WTC11 (cell line): Measurements from ENCODE around the gene NLRP4. TPM values are rescaled to one million over a fixed set of nuclear protein-coding genes. Genes with fewer than 3 reads are reported as not detected.

Experiments used
- ATAC-seq: fragments of 200-7000 bp; cut with Tn5 transposase; 2 replicates; pipeline ENCODE4 v1.10.0; 2021; ENCODE audit warnings: mild to moderate bottlenecking, moderate library complexity
- CTCF ChIA-PET: fragments of 300-600 bp; sonication (Branson Sonifier 250); formaldehyde crosslinking; loops from one replicate; lab custom pipeline; 2021; ENCODE audit warnings: antibody characterized with exemption; lab: Charles Lee
- POLR2A ChIA-PET: fragments of 350-600 bp; sonication (Branson Sonifier 250); formaldehyde crosslinking; loops from one replicate; lab custom pipeline; 2021; ENCODE audit warnings: antibody characterized with exemption; lab: Charles Lee
- DNase-seq: peaks from one replicate; pipeline ENCODE4 v3.0.0; 2021; ENCODE audit warnings: low spot score
- H3K27ac Mint-ChIP-seq: 2 replicates; pipeline ENCODE4 v1.8.0; 2021; ENCODE audit warnings: mixed read lengths
- H3K27me3 Mint-ChIP-seq: 2 replicates; pipeline ENCODE4 v1.8.0; 2021; ENCODE audit warnings: low read depth, mild to moderate bottlenecking, moderate library complexity, mixed read lengths
- H3K36me3 Mint-ChIP-seq: 2 replicates; pipeline ENCODE4 v1.8.0; 2021; ENCODE audit warnings: mixed read lengths
- H3K4me1 Mint-ChIP-seq: 2 replicates; pipeline ENCODE4 v1.8.0; 2022; ENCODE audit warnings: mixed read lengths
- H3K4me3 Mint-ChIP-seq: 2 replicates; pipeline ENCODE4 v1.8.0; 2021; ENCODE audit warnings: mild to moderate bottlenecking, moderate library complexity, mixed read lengths
- H3K9me3 Mint-ChIP-seq: 2 replicates; pipeline ENCODE4 v1.8.0; 2021; ENCODE audit warnings: mixed read lengths
- ATF1 ChIP-seq: sonication (generic); formaldehyde crosslinking; IDR thresholded peaks from 2 replicates; pipeline ENCODE4 v1.8.1; 2023; ENCODE audit warnings: mild to moderate bottlenecking, moderate library complexity, missing genetic modification reagents
- CREB1 ChIP-seq: sonication (generic); formaldehyde crosslinking; IDR thresholded peaks from 2 replicates; pipeline ENCODE4 v1.8.0; 2023; ENCODE audit warnings: mild to moderate bottlenecking, missing genetic modification reagents
- GABPB1 ChIP-seq: sonication (generic); formaldehyde crosslinking; IDR thresholded peaks from 2 replicates; pipeline ENCODE4 v1.8.1; 2023; ENCODE audit warnings: mild to moderate bottlenecking, missing genetic modification reagents
- GRHL2 ChIP-seq: fragments of 250-450 bp; sonication (Bioruptor Pico); IDR thresholded peaks from 2 replicates; pipeline ENCODE4 v1.8.0; 2022; ENCODE audit warnings: mild to moderate bottlenecking, moderate library complexity; ENCODE audit not compliant: insufficient replicate concordance, severe bottlenecking
- NFATC4 ChIP-seq: fragments of 250-450 bp; sonication (Bioruptor Pico); IDR thresholded peaks from 2 replicates; pipeline ENCODE4 v1.9.0; 2021; ENCODE audit warnings: mild to moderate bottlenecking
- NFE2L1 ChIP-seq: sonication (generic); formaldehyde crosslinking; IDR thresholded peaks from 2 replicates; pipeline ENCODE4 v1.8.1; 2023; ENCODE audit warnings: missing genetic modification reagents
- NFYB ChIP-seq: sonication (generic); formaldehyde crosslinking; conservative IDR thresholded peaks from 2 replicates; pipeline ENCODE4 v1.8.0; 2022; ENCODE audit warnings: low read depth, missing genetic modification reagents
- NR1H2 ChIP-seq: sonication (generic); formaldehyde crosslinking; IDR thresholded peaks from 2 replicates; pipeline ENCODE4 v1.9.0; 2021; ENCODE audit warnings: mild to moderate bottlenecking, moderate library complexity, missing genetic modification reagents
- SP1 ChIP-seq: sonication (generic); formaldehyde crosslinking; conservative IDR thresholded peaks from 2 replicates; pipeline ENCODE4 v1.8.1; 2022; ENCODE audit warnings: missing genetic modification reagents
- TEAD4 ChIP-seq: sonication (generic); formaldehyde crosslinking; IDR thresholded peaks from 2 replicates; pipeline ENCODE4 v1.8.0; 2022; ENCODE audit warnings: mild to moderate bottlenecking, missing genetic modification reagents
- ZNF121 ChIP-seq: sonication (generic); formaldehyde crosslinking; IDR thresholded peaks from 2 replicates; pipeline ENCODE4 v1.8.0; 2023; ENCODE audit warnings: missing genetic modification reagents
- ZNF423 ChIP-seq: fragments of 250-450 bp; sonication (Bioruptor Pico); IDR thresholded peaks from 2 replicates; pipeline ENCODE4 v2.1.2; 2022; ENCODE audit warnings: mild to moderate bottlenecking, moderate library complexity
- total RNA-seq: library from RNA; stranded (reverse); gene quantifications from 3 replicates; pipeline ENCODE4 v1.2.3, GENCODE V29; 2021
- TF ChIP-seq, protein P1 (sequence below): sonication (generic); formaldehyde crosslinking; conservative IDR thresholded peaks from 2 replicates; pipeline ENCODE4 v1.8.1; 2023; ENCODE audit warnings: mild to moderate bottlenecking, low read depth, missing genetic modification reagents, moderate library complexity
- TF ChIP-seq, protein P2 (sequence below): sonication (generic); formaldehyde crosslinking; IDR thresholded peaks from 2 replicates; pipeline ENCODE4 v1.8.1; 2023; ENCODE audit warnings: mild to moderate bottlenecking, missing genetic modification reagents, moderate library complexity
- TF ChIP-seq, protein P3 (sequence below): sonication (generic); formaldehyde crosslinking; IDR thresholded peaks from 2 replicates; pipeline ENCODE4 v1.8.1; 2022; ENCODE audit warnings: mild to moderate bottlenecking, missing genetic modification reagents, moderate library complexity, borderline replicate concordance
- TF ChIP-seq, protein P4 (sequence below): sonication (generic); formaldehyde crosslinking; IDR thresholded peaks from 2 replicates; pipeline ENCODE4 v1.8.1; 2022; ENCODE audit warnings: mild to moderate bottlenecking, moderate library complexity, missing genetic modification reagents
- TF ChIP-seq, protein P5 (sequence below): fragments of 250-450 bp; sonication (Bioruptor Pico); IDR thresholded peaks from 2 replicates; pipeline ENCODE4 v1.9.0; 2021; ENCODE audit warnings: mild to moderate bottlenecking
- TF ChIP-seq, protein P6 (sequence below): sonication (generic); formaldehyde crosslinking; IDR thresholded peaks from 2 replicates; pipeline ENCODE4 v1.8.1; 2022; ENCODE audit warnings: low read depth, mild to moderate bottlenecking, moderate library complexity, missing genetic modification reagents, borderline replicate concordance
- TF ChIP-seq, protein P7 (sequence below): fragments of 200-600 bp; IDR thresholded peaks from 2 replicates; pipeline ENCODE4 v1.8.0; 2022; ENCODE audit warnings: antibody characterized with exemption
- TF ChIP-seq, protein P8 (sequence below): fragments of 250-450 bp; sonication (Bioruptor Pico); IDR thresholded peaks from 2 replicates; pipeline ENCODE4 v1.9.0; 2021; ENCODE audit warnings: mild to moderate bottlenecking, borderline replicate concordance

NLRP4 gene
- total RNA-seq, 1 experiment from 2014 or later, result not detected

DNA sequence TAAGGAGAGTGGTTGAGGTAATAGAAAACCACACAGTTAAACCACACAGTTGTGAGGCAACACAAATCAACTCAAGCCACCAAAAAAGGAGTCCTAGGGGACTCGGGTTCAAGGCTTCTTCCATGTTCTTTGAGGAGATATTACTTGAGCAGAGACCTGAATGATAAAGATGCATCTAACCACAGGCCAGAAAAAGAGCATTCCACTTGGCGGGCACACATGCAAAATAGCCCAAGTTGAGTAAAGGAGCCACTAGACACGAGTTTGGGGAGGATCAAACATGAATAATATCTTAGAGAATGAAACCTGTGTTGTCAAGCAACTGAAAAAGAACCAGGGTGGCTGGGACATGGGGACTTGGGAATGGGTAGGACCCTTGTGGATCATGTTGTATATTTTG, 30.2 kb downstream of the NLRP4 start:
- Mint-ChIP-seq H3K27ac (no peak overlapping the region), H3K9me3 (peaks cover 90% of the 10 kb centered on the region), H3K4me1 (no peaks in the 10 kb centered on the region), H3K4me3 (no peak overlapping the region), H3K27me3 (peaks cover 15% of the 10 kb centered on the region)
- ChIA-PET CTCF (no interaction called here), POLR2A (no interaction called here)
- DNase-seq, result no peak
- no peak for TF ChIP-seq GRHL2
- TF ChIP-seq, protein P1, sequence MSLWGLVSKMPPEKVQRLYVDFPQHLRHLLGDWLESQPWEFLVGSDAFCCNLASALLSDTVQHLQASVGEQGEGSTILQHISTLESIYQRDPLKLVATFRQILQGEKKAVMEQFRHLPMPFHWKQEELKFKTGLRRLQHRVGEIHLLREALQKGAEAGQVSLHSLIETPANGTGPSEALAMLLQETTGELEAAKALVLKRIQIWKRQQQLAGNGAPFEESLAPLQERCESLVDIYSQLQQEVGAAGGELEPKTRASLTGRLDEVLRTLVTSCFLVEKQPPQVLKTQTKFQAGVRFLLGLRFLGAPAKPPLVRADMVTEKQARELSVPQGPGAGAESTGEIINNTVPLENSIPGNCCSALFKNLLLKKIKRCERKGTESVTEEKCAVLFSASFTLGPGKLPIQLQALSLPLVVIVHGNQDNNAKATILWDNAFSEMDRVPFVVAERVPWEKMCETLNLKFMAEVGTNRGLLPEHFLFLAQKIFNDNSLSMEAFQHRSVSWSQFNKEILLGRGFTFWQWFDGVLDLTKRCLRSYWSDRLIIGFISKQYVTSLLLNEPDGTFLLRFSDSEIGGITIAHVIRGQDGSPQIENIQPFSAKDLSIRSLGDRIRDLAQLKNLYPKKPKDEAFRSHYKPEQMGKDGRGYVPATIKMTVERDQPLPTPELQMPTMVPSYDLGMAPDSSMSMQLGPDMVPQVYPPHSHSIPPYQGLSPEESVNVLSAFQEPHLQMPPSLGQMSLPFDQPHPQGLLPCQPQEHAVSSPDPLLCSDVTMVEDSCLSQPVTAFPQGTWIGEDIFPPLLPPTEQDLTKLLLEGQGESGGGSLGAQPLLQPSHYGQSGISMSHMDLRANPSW (CRISPR knock-in tag), result no peak
- no peak for TF ChIP-seq NR1H2
- TF ChIP-seq, protein P2, sequence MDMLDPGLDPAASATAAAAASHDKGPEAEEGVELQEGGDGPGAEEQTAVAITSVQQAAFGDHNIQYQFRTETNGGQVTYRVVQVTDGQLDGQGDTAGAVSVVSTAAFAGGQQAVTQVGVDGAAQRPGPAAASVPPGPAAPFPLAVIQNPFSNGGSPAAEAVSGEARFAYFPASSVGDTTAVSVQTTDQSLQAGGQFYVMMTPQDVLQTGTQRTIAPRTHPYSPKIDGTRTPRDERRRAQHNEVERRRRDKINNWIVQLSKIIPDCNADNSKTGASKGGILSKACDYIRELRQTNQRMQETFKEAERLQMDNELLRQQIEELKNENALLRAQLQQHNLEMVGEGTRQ (CRISPR knock-in tag), result no peak
- TF ChIP-seq, protein P3, sequence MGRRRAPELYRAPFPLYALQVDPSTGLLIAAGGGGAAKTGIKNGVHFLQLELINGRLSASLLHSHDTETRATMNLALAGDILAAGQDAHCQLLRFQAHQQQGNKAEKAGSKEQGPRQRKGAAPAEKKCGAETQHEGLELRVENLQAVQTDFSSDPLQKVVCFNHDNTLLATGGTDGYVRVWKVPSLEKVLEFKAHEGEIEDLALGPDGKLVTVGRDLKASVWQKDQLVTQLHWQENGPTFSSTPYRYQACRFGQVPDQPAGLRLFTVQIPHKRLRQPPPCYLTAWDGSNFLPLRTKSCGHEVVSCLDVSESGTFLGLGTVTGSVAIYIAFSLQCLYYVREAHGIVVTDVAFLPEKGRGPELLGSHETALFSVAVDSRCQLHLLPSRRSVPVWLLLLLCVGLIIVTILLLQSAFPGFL (CRISPR knock-in tag), result no peak
- TF ChIP-seq, all 79 proteins: peak for 0
- H3K36me3 Mint-ChIP-seq, result peaks cover 71% of the 10 kb centered on the region
- no peak for ATAC-seq

DNA sequence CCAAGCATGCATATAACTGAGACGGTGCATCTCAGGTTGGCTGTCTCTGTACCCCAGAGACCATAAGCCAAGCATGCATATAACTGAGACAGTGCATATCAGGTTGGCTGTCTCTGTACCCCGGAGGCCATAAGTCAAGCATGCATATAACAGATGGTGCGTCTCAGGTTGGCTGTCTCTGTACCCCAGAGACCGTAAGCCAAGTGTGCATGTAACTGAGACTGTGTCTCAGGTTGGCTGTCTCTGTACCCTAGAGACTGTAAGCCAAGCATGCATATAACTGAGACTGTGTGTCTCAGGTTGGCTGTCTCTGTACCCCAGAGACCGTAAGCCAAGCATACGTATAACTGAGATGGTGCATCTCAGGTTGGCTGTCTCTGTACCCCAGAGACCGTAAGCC, 30.8 kb downstream of the NLRP4 start:
- no peak for ATAC-seq
- Mint-ChIP-seq H3K27ac (no peak overlapping the region), H3K36me3 (peaks cover 66% of the 10 kb centered on the region), H3K9me3 (peaks cover 88% of the 10 kb centered on the region), H3K4me1 (no peaks in the 10 kb centered on the region), H3K27me3 (peaks cover 15% of the 10 kb centered on the region), H3K4me3 (no peak overlapping the region)
- no peak for TF ChIP-seq TEAD4 (CRISPR knock-in tag)
- no peak for TF ChIP-seq SP1 (CRISPR knock-in tag)
- TF ChIP-seq, protein P4, sequence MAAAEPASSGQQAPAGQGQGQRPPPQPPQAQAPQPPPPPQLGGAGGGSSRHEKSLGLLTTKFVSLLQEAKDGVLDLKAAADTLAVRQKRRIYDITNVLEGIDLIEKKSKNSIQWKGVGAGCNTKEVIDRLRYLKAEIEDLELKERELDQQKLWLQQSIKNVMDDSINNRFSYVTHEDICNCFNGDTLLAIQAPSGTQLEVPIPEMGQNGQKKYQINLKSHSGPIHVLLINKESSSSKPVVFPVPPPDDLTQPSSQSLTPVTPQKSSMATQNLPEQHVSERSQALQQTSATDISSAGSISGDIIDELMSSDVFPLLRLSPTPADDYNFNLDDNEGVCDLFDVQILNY (CRISPR knock-in tag), result no peak
- TF ChIP-seq GABPB1 (CRISPR knock-in tag), result no peak
- TF ChIP-seq NFYB, result no peak
- TF ChIP-seq NFATC4 (CRISPR knock-in tag), result no peak
- TF ChIP-seq ZNF423 (CRISPR knock-in tag), result no peak
- TF ChIP-seq, protein P5, sequence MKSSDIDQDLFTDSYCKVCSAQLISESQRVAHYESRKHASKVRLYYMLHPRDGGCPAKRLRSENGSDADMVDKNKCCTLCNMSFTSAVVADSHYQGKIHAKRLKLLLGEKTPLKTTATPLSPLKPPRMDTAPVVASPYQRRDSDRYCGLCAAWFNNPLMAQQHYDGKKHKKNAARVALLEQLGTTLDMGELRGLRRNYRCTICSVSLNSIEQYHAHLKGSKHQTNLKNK (CRISPR knock-in tag), result no peak
- TF ChIP-seq CREB1 (CRISPR knock-in tag), result no peak
- no peak for TF ChIP-seq ATF1 (CRISPR knock-in tag)
- TF ChIP-seq, protein P6, sequence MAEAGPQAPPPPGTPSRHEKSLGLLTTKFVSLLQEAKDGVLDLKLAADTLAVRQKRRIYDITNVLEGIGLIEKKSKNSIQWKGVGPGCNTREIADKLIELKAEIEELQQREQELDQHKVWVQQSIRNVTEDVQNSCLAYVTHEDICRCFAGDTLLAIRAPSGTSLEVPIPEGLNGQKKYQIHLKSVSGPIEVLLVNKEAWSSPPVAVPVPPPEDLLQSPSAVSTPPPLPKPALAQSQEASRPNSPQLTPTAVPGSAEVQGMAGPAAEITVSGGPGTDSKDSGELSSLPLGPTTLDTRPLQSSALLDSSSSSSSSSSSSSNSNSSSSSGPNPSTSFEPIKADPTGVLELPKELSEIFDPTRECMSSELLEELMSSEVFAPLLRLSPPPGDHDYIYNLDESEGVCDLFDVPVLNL, result no peak
- TF ChIP-seq NFE2L1 (CRISPR knock-in tag), result no peak
- TF ChIP-seq, protein P7, sequence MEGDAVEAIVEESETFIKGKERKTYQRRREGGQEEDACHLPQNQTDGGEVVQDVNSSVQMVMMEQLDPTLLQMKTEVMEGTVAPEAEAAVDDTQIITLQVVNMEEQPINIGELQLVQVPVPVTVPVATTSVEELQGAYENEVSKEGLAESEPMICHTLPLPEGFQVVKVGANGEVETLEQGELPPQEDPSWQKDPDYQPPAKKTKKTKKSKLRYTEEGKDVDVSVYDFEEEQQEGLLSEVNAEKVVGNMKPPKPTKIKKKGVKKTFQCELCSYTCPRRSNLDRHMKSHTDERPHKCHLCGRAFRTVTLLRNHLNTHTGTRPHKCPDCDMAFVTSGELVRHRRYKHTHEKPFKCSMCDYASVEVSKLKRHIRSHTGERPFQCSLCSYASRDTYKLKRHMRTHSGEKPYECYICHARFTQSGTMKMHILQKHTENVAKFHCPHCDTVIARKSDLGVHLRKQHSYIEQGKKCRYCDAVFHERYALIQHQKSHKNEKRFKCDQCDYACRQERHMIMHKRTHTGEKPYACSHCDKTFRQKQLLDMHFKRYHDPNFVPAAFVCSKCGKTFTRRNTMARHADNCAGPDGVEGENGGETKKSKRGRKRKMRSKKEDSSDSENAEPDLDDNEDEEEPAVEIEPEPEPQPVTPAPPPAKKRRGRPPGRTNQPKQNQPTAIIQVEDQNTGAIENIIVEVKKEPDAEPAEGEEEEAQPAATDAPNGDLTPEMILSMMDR, result no peak
- no peak for TF ChIP-seq ZNF121 (CRISPR knock-in tag)
- TF ChIP-seq, protein P8, sequence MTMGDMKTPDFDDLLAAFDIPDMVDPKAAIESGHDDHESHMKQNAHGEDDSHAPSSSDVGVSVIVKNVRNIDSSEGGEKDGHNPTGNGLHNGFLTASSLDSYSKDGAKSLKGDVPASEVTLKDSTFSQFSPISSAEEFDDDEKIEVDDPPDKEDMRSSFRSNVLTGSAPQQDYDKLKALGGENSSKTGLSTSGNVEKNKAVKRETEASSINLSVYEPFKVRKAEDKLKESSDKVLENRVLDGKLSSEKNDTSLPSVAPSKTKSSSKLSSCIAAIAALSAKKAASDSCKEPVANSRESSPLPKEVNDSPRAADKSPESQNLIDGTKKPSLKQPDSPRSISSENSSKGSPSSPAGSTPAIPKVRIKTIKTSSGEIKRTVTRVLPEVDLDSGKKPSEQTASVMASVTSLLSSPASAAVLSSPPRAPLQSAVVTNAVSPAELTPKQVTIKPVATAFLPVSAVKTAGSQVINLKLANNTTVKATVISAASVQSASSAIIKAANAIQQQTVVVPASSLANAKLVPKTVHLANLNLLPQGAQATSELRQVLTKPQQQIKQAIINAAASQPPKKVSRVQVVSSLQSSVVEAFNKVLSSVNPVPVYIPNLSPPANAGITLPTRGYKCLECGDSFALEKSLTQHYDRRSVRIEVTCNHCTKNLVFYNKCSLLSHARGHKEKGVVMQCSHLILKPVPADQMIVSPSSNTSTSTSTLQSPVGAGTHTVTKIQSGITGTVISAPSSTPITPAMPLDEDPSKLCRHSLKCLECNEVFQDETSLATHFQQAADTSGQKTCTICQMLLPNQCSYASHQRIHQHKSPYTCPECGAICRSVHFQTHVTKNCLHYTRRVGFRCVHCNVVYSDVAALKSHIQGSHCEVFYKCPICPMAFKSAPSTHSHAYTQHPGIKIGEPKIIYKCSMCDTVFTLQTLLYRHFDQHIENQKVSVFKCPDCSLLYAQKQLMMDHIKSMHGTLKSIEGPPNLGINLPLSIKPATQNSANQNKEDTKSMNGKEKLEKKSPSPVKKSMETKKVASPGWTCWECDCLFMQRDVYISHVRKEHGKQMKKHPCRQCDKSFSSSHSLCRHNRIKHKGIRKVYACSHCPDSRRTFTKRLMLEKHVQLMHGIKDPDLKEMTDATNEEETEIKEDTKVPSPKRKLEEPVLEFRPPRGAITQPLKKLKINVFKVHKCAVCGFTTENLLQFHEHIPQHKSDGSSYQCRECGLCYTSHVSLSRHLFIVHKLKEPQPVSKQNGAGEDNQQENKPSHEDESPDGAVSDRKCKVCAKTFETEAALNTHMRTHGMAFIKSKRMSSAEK (CRISPR knock-in tag), result no peak
- ChIA-PET POLR2A (no interaction called here), CTCF (no interaction called here)
- DNase-seq, result no peak
